Psoas muscle (tissue), 8 donors: Measurements from ENCODE around the gene YEATS4. TPM values are rescaled to one million over a fixed set of nuclear protein-coding genes. Genes with fewer than 3 reads are reported as not detected.

Source experiments
- ATAC-seq, 4 donors: fragments of 200-7000 bp; cut with Tn5 transposase; one replicate each; pipeline ENCODE4 v1.9.1; 2020; ENCODE audit warnings: moderate library complexity in 3 of 4, mild to moderate bottlenecking in 2 of 4
- DNase-seq, 2 donors: peaks; one replicate each; pipeline ENCODE4 v3.0.0-alpha.2; 2020
- H3K27ac ChIP-seq: fragments of 200-600 bp; one replicate; pipeline ENCODE4 v1.8.0; 2022
- H3K27me3 ChIP-seq, 3 donors: fragments of 200-600 bp in 1 of 3; one replicate each; pipeline versions ENCODE4 v1.6.1 to v1.8.0; 2013 to 2022; ENCODE audit warnings: low read length in 2 of 3, mild to moderate bottlenecking in 2 of 3, moderate library complexity in 1 of 3; ENCODE audit not compliant: insufficient read depth in 3 of 3
- H3K36me3 ChIP-seq, 2 donors: fragments of 200-600 bp in 1 of 2; one replicate each; pipeline versions ENCODE4 v1.6.1 to v1.8.0; 2013 to 2022; ENCODE audit warnings: low read depth in 1 of 2, mild to moderate bottlenecking in 1 of 2, moderate library complexity in 1 of 2; ENCODE audit not compliant: insufficient read depth in 1 of 2
- H3K4me1 ChIP-seq: fragments of 200-600 bp; one replicate; pipeline ENCODE4 v1.8.0; 2022
- H3K4me3 ChIP-seq: fragments of 200-600 bp; one replicate; pipeline ENCODE4 v1.8.0; 2022; ENCODE audit warnings: mild to moderate bottlenecking
- H3K9me3 ChIP-seq: fragments of 200-600 bp; one replicate; pipeline ENCODE4 v1.8.0; 2022
- CTCF ChIP-seq: fragments of 200-600 bp; IDR thresholded peaks from one replicate; pipeline ENCODE4 v1.8.0; 2022; ENCODE audit warnings: antibody characterized with exemption
- WGBS, 3 donors: extraction: QIAGEN DNeasy Blood & Tissue Kit; methylation state at CpG; one replicate each; pipeline versions ENCODE4 v1.1.6 to v1.1.7; 2013; 5-methylcytosine and 5-hydroxymethylcytosine counted together
- intact Hi-C, 2 donors: fragments of 100-400 bp; cut with DNase I; formaldehyde crosslinking; loops; one replicate each; pipeline versions ENCODE4 v1.11.0 to v1.14.2; 2022
- polyA plus RNA-seq, 3 donors: library from polyadenylated mRNA; stranded (reverse); fragments of 200-250 nt; gene quantifications; one replicate each; pipeline ENCODE4 v1.2.3, GENCODE V29; 2013
- total RNA-seq, 4 donors: library from RNA; stranded (reverse); fragmentation: NEBNext Ultra II Directional in 2 of 4; extraction: Animal tissue kit (Norgen Biotek cat#: 25700) in 2 of 4; gene quantifications; one replicate each; pipeline versions ENCODE4 v1.2.1 to v1.2.4, GENCODE V29; 2021 to 2023
- donor health status: healthy with polysubstance abuse.
- donor health status: DM: no; HTN: no; CAD: no; lungs with moderate emphysema.
- donor health status: Bipolar disorder and iron deficiency.
- donor health status: healthy.
- donor health status: DM: yes; HTN: yes; CAD: no.
- donor health status: DM: no; HTN: no; CAD: no.
- donor health status: DM: no; HTN: no; CAD: no.
- donor health status: DM: yes; HTN: yes; CAD: no.

The YEATS4 gene
- total and polyA plus RNA-seq, 7 donors, result 6.2 to 17.7 (median 12.4) TPM

DNA sequence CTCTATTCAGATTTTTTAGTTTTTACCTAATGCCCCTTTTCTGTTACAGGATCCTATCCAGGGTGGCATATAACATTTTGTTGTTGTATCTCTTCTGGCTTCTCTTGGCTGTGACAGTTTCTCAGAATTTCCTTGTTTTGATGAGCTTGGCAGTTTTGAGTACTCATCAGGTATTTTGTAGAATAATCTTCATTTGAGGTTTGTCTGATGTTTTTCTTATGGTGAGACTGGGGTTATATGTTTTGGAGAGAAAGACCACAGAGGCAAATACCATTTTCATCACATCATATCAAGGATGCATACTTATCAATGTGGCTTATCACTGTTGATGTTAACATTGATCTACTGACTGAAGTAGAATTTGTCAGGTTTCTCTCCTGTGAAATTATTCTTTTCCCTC is 25.4 kb upstream of the YEATS4 start:
- ATAC-seq (no peak), DNase-seq (no peak)
- H3K36me3 ChIP-seq, result no peaks in the 10 kb centered on the region
- peaks cover 6% of the 10 kb centered on the region for H3K4me1 ChIP-seq
- H3K27me3 ChIP-seq, result peaks cover 0 to 5% (median 2%) of the 10 kb centered on the region in 3 donors
- no peaks in the 10 kb centered on the region for H3K9me3 ChIP-seq
- H3K4me3 ChIP-seq, result no peak overlapping the region
- intact Hi-C loops, result no loop called here
- no peak overlapping the region for H3K27ac ChIP-seq
- no peak for TF ChIP-seq CTCF

DNA sequence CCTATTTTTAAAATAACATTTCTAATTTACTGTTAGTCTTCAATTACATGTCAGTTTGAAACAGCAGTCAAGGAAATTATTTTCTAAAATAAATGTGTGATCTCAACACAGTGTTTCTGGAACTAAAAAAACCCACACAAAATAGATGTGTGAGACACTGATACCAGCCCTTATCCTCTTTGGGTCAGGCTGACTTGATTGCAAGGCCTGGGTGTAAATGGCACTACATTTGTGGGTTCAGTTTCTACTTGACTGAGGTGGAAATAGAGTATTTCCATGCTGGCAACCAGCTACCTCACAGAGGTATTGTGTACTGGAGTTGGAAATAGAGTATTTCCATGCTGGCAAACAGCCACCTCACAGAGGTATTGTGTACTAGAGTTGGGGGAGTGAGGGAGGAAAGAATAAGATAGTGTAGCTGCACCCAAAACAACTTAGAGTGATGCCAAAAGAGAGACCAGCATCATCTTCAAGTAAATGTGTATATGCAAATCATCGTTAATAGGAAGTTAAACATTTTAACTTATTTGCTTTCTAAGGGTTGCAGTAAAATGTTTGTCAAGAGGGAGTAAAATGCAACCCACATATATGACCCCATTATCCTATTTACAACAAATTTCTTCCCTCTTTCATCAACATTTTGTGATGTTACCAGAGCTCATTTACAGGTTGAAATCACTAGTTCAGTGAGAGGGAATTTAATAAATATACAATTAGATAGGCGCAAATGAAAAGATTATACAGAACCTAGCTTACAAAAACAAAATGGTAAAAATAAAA is 22.0 kb upstream of the YEATS4 start:
- H3K4me1 ChIP-seq, result no peaks in the 10 kb centered on the region
- intact Hi-C loops, result no loop called here
- no peaks in the 10 kb centered on the region for H3K36me3 ChIP-seq
- 89 to 93% (median 91%) methylated on average over 2 of the region's 2 CpGs for WGBS, 3 donors
- H3K27ac ChIP-seq, result no peak overlapping the region
- no peak for TF ChIP-seq CTCF
- H3K4me3 ChIP-seq, result no peak overlapping the region
- peaks cover 0 to 2% (median 0%) of the 10 kb centered on the region in 3 donors for H3K27me3 ChIP-seq
- no peak for DNase-seq
- no peak for ATAC-seq
- no peaks in the 10 kb centered on the region for H3K9me3 ChIP-seq

- Histone ChIP-seq H3K4me1 (no peaks in the 10 kb centered on the region), H3K27ac (no peak overlapping the region), H3K36me3 (no peaks in the 10 kb centered on the region), H3K27me3 (peaks cover 0 to 2% (median 0%) of the 10 kb centered on the region in 3 donors), H3K9me3 (no peaks in the 10 kb centered on the region), H3K4me3 (no peak overlapping the region)
- no peak for TF ChIP-seq CTCF
- DNase-seq, result no peak
- ATAC-seq, result no peak
- 82 to 88% (median 83%) methylated on average over 3 of the region's 3 CpGs for WGBS, 3 donors
- intact Hi-C loops, result no loop called here
Observed at GRCh38 chr12:69338120-69338859, 21.3 kb upstream of the YEATS4 start.

DNA sequence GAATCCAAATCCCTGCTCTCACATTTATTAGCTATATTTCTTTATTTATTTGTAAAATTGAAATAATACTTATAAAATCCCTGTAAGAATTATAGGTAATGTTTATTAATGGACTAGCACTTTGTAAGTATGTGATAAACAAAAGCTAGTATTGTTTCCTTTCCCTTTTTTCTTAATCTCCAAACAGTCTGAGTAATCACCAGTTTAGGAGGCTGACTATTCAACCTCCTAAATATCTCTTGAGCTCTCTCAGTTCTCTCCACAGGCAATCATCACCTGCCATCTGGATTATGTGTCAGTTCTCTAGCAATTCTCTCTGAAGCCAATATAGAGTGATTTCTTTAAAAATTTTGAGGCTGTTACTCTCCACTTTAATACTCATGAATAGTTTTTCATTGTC is 20.6 kb upstream of the YEATS4 start:
- intact Hi-C loops, result no loop called here
- no peaks in the 10 kb centered on the region for H3K4me1 ChIP-seq
- no peaks in the 10 kb centered on the region for H3K9me3 ChIP-seq
- DNase-seq (no peak), ATAC-seq (no peak)
- H3K4me3 ChIP-seq, result no peak overlapping the region
- no peaks in the 10 kb centered on the region for H3K36me3 ChIP-seq
- TF ChIP-seq CTCF, result no peak
- H3K27me3 ChIP-seq, result peaks cover 0 to 2% (median 0%) of the 10 kb centered on the region in 3 donors
- no peak overlapping the region for H3K27ac ChIP-seq
